ENCODE data around the gene SLC2A10.

GRCh38 chr20:46674253-46675083 is 35.0 kb upstream of the SLC2A10 start:
- TF ChIP-seq CTCF (IDR thresholded peaks at IDR 0.05) (no peak), POLR2A (IDR thresholded peaks at IDR 0.05) (no peak), EP300 (IDR thresholded peaks at IDR 0.05) (no peak)

Data from gastroesophageal sphincter (tissue), 3 donors.